ENCODE data around the gene LCTL.

DNA sequence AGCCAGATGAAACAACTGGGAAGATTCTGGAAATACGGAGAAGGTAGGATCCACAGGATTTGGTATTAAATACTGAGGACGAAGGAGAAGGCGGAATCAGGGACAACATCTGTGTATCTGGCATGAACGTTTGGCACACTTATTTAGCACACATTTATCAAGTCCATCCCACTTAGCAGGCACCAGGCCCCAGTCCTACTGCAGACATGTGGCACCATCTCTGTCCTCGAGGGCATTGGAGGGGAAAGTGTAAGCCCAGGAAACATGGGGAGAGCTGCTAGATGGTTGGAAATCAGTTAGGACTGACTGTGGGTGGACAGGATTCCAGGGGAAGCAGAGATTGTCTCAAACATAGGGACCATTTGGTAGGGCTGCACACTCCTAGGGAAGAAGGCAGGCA, 29.0 kb upstream of the LCTL start:
- no peak for TF ChIP-seq EZH2 (IDR thresholded peaks at IDR 0.05; ENCODE audit: low read length, missing control alignments)
- no peak for TF ChIP-seq CTCF (conservative IDR thresholded peaks at IDR 0.05 in 1 of 2, IDR thresholded peaks at IDR 0.05 in 1 of 2; ENCODE audit: low read depth in 1 of 2, low read length in 2 of 2)

Measured in fibroblast of lung (primary cell).